Skin of body (tissue), 2 donors: Measurements from ENCODE around the gene MARVELD1. TPM values are rescaled to one million over a fixed set of nuclear protein-coding genes. Genes with fewer than 3 reads are reported as not detected.
"Not testable (repeated sequence)": the region's sequence is repeated elsewhere in the genome, so short reads cannot be mapped to it uniquely, and the experiment has no call there.

Source experiments
- DNase-seq: peaks from one replicate; lab custom pipeline; 2025; lab: John Stamatoyannopoulos, UW
- total RNA-seq: library from RNA; depleted of rRNA; stranded (reverse); fragments of >200 nt; gene quantifications from one replicate; pipeline ENCODE4 v1.2.3, GENCODE V29; 2014

Gene MARVELD1
- 17.3 TPM for total RNA-seq

DNA sequence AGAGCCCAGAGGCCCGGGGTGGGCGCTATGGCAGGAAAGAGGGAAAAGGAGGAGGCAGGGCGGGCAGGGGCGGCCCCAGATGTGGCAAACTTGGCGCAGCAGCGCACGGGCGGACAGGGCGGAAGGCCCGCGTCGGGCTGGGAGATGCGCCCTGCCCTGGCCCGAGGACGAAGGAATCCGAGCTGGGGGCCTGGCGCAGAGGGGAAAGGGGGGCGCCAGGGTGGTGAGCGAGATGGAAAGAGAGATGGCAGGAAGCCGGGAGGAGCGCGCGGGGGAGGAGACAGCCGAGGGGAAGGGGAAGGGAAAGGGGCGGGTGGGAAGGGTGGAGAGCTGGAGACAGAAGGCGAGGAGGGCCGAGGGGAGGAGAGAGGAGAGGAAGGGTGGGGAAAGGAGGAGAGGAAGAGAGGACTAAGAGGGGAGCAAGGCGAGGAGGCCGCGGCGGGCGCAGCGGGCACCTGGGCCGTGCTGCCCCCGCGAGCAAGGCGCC, at the start of gene MARVELD1:
Gene MARVELD1, plus strand, starts transcription at position 392 of the 487 bp plus-strand sequence. CDS start 147 bp downstream, outside the sequence.
- peak; percentile 87 for DNase-seq

DNA sequence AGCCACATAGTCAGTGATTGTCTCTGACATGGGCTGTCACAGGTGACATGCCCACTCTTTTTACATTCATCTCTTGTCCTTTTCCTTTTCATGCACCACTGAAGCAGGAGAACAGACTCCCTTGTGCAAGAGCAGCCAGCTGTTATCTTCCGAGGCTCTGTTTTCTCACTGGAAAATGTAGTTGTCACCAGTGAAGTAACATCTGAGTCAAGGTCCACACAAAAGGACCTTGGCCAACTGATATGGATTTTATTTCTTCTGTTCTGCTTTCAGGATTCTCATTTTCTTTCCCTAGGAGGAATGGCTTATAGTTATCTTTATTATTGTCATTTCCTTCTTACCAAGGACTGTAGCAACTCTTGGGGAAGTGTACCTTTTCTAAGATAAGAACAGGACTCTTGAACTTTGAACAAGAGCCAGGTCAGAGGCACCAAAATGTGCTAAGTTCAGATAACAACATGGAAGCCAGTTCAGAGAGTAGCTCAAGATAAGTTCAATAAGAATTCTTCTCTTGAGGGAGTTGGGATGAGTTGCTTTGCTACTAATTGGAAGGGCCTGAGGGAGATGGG, 49.2 kb upstream of the MARVELD1 start:
- no peak for DNase-seq

DNA sequence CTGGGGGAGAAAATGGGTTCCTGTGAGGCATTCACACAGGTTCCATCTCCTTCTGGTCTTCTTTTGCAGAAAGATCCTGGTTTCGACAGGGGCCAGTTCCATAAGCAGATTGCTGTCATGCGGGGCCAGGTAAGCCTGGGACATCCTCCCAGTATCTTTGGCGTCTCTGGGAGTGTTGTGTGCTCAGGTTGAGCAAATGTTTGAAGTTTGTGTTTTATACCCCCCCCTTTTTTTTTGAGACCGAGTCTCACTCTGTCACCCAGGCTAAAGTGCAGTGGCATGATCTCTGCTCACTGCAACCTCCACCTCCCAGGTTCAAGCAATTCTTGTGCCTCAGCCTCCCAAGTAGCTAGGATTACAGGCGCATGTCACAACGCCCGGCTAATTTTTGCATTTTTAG, 46.5 kb upstream of the MARVELD1 start:
- DNase-seq = no peak

DNA sequence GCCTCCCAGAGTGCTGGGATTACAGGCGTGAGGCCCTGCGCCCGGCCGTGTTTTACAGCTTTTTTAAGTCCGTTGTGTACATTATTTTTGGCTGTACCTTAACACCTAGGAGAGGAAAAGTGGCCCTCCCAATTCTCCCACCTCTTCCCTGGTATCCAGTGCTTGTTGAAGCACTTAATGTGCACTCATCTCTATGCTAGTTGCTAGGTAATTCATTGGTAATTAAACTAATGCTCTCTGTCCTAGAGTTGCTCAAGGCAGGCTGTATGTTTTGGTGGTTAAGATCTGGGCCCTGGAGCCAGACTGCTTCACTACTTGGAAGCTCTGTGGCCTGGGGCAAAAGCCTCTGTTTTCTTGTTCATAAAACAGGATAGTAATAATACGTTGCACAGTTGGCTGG, 46.1 kb upstream of the MARVELD1 start:
- DNase-seq = no peak

DNA sequence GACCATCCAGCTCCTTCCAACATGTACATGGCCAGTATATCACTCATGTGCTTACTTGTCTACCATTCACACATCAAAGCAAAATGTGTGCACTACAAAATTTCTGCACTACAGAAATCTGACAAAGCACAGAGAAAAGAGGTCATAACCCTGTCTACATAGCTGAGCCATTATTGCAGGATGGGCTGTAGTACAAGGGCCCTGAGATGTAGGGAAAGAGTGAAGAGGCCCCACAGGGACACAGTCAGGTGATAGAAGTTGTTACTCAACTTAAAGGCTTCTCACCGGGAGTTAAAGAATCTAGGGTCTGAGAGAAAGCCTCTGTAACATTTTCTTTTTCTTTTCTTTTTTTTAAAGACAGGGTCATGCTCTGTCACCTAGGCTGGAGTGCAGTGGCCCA, 44.0 kb upstream of the MARVELD1 start:
- DNase-seq = no peak

DNA sequence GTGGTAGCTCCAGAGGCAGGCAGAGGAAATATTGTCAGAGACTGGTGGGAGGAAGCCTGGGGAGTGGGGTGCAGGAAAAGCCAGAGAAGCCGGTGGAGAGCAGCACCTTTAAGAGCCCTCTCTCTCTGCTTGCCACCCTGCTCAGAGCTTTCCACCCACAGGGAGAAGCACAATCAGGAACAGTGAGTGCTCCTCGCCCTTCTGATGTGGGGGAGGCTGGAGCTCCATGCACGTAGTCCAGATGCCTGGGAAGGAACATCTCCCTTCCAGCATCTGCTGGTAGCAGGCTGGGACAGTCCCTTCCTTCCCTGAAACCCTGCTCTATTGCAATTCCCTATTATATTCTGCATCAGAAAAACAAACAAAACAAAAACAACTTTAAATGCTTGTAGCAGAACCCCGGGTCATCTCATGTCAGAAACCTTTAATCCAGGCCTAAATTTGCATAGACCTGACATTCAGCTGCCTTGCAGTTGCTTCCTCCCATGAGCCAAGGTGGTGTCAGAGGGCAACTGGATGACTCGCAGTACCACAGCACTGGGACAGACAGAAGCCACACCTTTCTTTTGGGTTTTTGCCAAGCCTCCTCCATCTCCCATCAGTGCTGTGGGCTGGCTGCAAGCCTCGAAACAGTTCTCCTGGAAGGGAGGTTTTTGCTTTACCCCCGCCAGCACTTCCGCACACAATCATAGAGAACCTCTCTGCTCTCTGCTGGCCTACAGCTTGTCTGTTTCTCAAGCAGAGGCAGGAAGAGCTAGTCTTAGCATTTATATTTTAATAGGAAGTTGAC, 39.6 kb upstream of the MARVELD1 start:
- no peak for DNase-seq

DNA sequence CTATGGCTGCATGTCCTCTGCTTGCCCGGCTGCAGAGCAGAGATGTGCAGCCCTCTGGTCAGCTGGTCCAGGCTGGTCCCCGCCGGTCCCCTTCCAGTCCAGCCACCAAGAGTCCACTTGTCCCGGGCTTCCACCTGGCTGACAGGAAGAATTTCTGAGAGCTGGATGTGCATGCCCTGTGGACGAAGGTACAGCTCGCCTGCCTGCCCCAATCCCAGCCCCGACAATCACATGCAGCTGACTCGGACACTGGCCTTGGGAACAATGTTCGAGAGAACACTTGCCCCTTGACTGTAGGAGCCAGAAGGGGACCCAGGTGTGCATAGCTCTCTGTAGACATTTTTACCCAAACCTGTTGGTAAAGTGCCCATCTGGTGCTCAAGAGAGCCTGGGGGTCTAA, 38.3 kb upstream of the MARVELD1 start:
- no peak for DNase-seq

DNA sequence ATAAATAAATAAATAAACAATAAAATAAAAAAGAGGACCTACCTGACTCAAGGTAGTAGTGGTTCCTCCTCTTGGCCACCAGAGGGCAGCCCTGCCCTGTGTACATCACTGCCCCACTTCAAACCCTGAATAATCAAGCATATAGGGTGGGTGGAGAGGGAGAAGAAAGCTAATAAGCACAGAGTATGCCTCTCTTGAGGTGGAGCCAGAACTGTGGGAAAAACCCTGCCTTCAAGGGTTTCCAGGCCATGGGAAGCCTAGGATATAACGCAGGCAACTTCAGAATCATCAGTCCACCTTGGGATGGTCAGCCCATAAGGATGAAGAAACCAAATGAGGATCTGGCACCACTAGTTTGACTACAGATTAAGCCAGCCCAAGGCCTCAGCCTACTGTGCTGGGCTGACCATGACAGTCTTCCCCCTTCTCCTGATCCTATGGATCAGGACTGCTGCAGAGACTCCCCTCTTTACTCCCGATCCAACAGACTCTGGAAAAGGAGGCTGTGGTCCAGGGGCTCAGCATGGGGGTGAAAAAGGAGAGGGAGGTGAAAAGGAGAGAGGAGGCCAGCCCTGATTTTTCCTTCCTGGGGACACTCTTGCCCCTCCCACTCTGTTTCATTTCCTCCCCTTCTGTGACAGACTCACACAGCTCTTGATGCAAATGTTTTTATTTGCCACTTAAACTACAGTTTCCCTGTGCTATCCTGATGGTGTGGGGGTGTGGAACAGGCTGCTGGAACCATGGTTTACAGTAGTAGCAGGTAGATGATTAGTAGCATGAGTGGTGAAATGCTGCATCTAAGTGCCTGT, 36.6 kb upstream of the MARVELD1 start:
- DNase-seq = peak; percentile 13

DNA sequence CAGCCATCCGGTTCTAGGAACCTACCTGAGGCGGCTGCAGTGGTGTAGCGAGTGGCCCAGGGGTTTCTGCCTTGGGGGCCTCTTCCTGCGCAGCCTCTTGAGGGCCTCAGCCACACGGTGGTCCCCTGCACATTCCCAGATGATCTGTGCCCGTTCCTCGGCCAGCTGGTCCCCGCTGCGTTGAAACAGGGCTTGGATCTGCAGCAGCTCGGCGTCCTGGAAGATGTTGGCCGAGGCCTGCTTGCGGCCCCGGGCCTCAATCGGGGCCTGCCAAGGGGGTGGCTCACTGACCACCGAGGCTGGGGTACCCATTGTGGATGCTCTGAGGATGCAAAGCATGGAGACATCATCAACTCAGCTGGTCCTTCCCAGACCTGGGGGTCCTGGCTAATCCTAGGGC, 33.9 kb upstream of the MARVELD1 start:
- no peak for DNase-seq

DNA sequence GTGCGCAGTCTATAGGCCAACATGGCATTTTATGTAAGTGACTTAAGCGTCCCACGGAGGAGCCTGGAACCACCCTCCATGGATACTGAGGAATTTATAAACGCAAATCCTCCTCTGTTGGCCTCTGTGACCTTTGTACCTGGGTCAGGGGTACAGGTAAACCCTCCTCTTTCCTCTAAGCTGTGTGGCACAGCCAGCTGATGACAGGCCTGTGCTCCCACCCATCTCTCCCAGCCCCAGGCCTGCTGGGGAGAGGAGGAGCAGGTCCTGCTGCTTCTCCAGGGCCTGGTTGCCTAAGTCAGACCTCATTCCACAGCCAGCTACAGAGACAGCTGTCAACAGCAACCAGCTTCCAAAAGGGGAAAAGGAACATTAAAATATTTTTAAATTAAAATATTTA, 31.5 kb upstream of the MARVELD1 start:
- DNase-seq = no peak

DNA sequence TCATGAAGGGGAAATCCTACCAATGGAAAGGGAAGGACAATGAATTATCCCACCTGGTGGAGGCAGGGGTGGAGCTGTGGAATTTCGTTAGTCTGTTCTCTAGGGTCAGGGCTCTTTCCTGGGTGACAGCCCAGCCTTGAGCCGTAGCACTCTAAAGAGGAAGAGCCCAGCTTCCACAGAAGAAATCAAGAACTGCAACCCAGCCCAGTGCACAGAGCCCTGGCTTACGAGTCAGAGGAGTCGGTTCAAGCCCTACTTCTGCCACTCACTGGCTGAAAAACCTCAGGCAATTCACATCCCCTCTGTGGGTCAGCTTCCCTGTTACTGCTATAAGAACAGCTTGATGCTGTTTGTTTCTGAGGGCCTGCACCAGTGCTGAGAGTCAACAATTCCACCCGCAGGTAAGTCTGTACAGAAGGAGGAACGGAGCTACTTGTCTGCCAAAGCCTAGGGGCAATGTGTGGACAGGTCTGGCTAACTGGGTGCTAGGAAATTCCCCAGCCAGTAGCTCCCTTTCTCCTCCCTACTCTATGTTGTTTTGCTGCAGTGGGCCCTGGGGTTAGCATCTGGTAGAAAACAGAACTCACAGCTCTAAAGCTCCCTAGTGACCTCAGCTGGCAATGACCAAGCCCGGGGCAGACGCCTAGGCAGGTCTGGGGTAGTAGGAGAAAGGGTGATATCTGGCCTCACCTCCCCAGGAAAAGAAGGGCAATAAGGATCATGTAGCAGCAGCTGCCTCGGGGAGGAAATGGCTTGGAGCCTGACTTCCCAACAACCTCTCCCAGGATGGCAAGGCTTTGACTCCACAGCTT, 29.8 kb upstream of the MARVELD1 start:
- no peak for DNase-seq

DNA sequence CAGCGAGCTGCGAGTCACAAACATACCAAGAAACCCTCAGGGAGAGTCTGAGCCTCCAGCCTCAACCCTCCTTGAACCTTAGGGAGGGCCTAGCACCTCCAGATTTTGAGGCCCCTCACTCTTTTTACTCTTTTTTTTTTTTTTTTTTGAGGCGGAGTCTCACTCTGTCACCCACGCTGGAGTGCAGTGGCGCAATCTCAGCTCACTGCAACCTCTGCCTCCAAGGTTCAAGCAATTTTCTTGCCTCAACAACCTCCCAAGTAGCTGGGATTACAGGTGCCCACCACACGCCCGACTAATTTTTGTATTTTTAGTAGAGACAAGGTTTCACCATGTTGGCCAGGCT, 29.2 kb upstream of the MARVELD1 start:
- not testable (repeated sequence) for DNase-seq

DNA sequence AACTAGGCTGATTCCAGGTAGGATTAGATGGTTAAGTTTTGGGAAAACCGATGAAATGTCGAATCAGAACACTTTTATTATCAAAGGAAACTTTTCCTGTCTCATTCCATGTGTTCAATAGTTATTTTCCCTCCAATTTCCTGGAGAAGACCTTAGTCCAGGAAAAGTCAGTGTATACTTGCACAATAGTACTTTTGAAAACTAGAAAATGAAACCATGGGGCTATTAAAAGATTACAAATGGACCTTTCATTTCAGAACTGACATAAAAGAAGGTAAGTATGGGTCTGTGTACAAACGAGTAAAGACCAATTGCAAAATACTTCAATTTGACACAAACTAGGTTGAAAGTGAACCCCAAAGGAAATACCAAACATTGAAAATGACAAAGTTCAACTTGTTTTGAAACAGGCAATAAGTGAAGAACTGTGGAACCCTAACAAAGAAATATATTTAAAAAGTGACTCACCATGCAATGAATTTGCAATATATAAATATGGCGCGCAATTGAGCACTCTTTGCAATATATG, 28.6 kb upstream of the MARVELD1 start:
- no peak for DNase-seq

DNA sequence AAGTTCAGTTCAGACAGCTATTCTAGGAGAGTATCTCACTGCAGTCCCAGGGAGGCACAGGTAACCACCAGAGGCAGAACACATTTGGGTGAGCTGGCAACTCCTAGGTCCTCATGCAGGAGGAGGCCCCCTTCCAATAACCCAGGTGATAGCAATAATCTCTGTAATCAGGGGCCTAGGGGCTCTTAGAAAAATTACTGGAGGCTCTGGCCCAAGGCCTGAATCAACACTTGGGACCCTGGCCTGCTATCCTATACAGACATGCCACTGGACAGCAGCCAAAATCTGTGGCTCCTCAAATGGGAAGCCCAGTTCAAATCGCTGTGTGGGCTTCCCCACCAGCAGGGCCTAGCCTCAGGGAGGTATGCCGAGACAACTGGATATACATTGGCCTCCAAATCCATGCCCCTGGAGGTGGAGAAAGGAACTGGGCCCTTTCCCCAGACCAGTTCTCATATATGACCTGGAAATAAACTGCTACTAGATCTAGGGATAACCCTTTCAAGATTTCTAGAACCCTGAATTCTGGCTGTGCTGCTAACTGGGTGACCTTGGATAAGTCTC, 28.1 kb upstream of the MARVELD1 start:
- DNase-seq = no peak

DNA sequence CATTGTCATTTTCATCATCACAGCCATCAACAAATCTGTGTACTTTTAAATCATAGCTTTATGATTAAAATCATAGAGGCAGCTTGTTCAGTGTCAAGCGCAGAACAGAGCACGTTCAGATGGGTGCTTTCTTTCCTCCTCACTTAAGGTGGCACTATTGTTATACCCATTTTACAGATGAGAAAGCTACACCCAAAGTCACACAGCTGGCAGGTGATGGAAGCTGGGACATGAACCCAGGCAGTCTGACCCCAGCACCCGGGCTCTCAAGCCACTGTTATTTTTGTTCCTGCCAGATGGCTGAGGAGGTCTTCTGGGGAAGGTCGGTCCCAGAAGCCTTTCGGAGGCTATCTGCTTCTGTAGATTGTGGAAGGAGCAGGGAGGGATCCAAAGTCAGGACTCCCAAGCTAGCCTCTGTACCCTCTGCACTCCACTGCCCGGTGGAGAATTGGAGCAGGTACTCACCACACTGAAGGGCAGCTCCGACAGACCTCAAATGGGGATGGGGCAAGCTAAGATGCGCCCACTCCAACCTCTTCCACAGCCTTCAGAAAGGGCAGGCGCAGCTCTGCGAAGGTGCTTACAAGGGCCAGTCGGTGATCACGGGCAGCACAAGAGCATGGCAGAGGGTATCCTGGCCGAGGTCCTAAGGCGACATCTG, 27.1 kb upstream of the MARVELD1 start:
- no peak for DNase-seq

DNA sequence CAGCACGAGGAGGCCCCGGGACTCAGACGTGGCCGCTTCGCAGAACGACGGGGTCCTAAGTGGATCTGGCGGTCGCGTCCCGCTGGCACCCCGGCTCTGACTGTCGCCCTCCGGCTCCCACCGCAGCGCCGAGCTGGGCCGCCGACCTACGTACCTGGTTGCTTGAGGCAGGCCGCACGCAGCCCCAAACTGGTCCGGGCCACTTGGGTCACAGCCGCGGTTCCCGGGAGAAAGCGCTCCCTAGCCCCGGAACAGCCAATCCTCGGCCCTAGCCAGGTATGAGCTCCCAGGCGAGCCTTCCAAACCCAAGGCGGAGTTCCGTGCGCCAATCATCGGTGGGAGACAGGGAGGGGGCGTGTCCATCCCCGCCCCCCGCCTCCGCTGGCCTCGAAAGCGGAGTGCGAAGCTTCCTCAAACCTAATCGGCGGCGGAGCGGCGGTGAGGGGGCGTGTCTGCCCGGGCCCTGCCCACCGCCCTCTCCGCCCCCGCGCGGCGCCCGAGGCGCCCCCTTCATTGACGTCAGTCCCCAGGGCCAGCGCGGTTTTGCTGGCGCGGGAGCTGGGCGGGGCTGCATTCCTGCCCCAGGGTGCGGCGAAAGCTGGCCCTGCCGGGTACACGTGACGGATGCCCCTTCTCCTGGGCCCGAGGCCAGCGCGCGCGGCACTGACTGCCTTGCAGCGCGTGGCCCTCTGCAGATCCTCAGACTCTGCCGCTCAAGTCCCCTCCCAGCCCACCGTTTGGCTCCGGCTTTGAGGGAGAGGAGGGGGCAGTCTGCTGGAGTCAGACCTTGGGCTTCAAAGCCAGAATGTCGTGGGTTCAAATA, 26.4 kb upstream of the MARVELD1 start, which contains the start of gene AVPI1:
Gene AVPI1, minus strand, starts transcription at position 280 of the 823 bp plus-strand sequence. CDS start 7,336 bp downstream, outside the sequence.
- DNase-seq = peak; percentile 95

DNA sequence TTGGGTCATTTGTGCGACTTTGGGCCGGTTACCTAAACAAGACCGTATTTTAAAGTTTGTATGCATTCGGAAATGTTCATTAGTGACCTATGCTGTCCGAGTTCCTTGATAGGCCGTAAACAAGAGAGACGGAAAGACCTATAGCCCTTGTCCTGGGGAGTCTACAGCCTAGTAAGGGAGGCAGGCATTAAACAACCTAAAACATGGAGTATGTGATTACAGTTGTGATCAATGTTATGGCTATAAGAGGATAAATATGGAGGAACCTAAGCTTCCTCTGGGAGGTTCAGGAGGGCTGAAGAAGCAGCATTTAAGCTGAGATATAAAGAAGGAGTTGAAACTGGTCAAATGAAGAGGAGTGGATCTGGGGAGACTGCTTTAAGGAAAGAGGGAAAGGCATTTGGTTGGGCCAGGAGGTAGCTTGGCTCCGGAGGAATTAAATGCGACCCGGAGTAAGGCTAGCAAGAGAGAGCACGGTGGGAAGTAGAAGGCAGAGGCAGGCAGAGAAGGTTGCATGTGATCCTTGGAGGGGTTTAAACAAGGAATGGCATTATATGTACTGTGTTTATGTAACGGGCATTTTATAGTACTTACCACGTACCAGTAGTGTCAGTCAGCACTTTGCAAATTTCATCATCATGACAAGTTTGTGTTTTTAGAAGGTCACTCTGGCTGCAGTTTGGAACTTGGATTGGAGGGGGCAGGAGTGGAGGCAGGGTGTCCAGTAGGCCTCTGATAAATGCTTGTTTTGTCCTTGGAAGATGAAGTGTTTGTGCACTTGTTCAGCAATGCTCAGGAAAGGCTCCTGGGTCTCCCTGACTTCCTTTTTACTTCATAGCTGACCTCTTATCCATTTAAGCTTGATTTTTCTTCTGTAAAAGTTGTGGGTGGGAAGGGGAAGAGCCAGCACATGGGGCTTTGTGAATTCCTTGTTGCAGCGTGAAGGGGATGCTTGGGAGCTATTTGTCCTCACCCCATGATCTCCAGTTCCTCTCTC, 25.4 kb upstream of the MARVELD1 start:
- DNase-seq = no peak

DNA sequence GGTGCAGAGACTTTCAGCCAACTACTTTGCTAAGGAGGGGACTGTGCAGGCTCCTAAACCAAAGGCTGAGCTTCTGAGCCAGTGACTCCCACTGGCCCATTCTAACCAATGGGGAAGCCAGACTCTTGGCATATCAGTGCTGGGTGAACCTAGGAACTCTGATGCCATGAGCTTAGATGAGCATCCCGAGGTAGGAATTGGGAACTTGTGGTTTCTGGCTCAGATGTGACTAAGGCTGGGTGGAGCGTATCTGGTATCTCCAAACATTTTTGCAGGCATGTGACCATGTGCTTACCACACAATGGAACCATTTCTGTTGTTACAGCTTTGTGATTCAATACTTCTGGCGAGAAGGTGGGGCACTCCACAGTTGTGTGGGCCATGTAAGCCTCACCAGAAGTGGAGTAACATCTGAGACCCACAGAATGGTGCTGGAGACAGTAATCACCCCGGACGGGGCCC, 23.9 kb upstream of the MARVELD1 start:
- no peak for DNase-seq
